RWPE2 (cell line): Measurements from ENCODE around the gene ISG20L2.

Source experiments
- ATAC-seq: fragments of 200-7000 bp; cut with Tn5 transposase; 3 replicates; pipeline ENCODE4 v1.9.1; 2021; ENCODE audit warnings: low read depth
- DNase-seq: peaks from one replicate; pipeline ENCODE4 v3.0.0-alpha.2; 2020; ENCODE audit warnings: low spot score
- H3K27ac ChIP-seq: fragments of 450-650 bp; 2 replicates; pipeline ENCODE4 v1.5.1; 2017; ENCODE audit warnings: mild to moderate bottlenecking; ENCODE audit not compliant: poor library complexity, severe bottlenecking
- H3K27me3 ChIP-seq: fragments of 250-450 bp; sonication (Bioruptor Pico); 2 replicates; pipeline ENCODE4 v1.5.1; 2021; ENCODE audit warnings: mild to moderate bottlenecking, moderate library complexity; ENCODE audit not compliant: insufficient read depth, poor library complexity, severe bottlenecking
- H3K36me3 ChIP-seq: fragments of 250-450 bp; sonication (Bioruptor Pico); 2 replicates; pipeline ENCODE4 v1.5.1; 2020; ENCODE audit warnings: low read depth, mild to moderate bottlenecking, moderate library complexity
- H3K4me1 ChIP-seq: fragments of 250-450 bp; sonication (Bioruptor Pico); 2 replicates; pipeline ENCODE4 v1.5.1; 2021; ENCODE audit warnings: mild to moderate bottlenecking, moderate library complexity; ENCODE audit not compliant: insufficient read depth, poor library complexity, severe bottlenecking
- H3K4me3 ChIP-seq: fragments of 250-450 bp; sonication (Bioruptor Pico); 2 replicates; pipeline ENCODE4 v1.5.1; 2021; ENCODE audit warnings: mild to moderate bottlenecking, moderate library complexity; ENCODE audit not compliant: severe bottlenecking
- H3K9me3 ChIP-seq: fragments of 250-450 bp; sonication (Bioruptor Pico); 2 replicates; pipeline ENCODE4 v1.5.1; 2021; ENCODE audit warnings: mild to moderate bottlenecking, moderate library complexity; ENCODE audit not compliant: severe bottlenecking
- CTCF ChIP-seq: fragments of 450-650 bp; IDR thresholded peaks from one replicate; pipeline ENCODE4 v1.5.1; 2017; ENCODE audit warnings: mild to moderate bottlenecking, moderate library complexity; ENCODE audit not compliant: poor library complexity, severe bottlenecking

Gene ISG20L2

GRCh38 chr1:156712626-156713025, 15.9 kb downstream of the ISG20L2 start:
- Histone ChIP-seq H3K27ac (peak overlapping the region; percentile 35), H3K9me3 (no peaks in the 10 kb centered on the region), H3K27me3 (no peaks in the 10 kb centered on the region), H3K4me3 (no peak overlapping the region), H3K4me1 (peaks cover 30% of the 10 kb centered on the region), H3K36me3 (no peaks in the 10 kb centered on the region)
- ATAC-seq (peak; percentile 2; the same call in 1 of the 3 replicates), DNase-seq (no peak)
- no peak for TF ChIP-seq CTCF

- H3K4me1 ChIP-seq: peaks cover 34% of the 10 kb centered on the region
- no peaks in the 10 kb centered on the region for H3K36me3 ChIP-seq
- TF ChIP-seq CTCF: no peak
- no peaks in the 10 kb centered on the region for H3K9me3 ChIP-seq
- H3K27me3 ChIP-seq: no peaks in the 10 kb centered on the region
- H3K27ac ChIP-seq: no peak overlapping the region
- H3K4me3 ChIP-seq: no peak overlapping the region
- ATAC-seq: no peak
- DNase-seq: no peak
These were observed 17.4 kb downstream of the ISG20L2 start for GRCh38 chr1:156711011-156711817.

GRCh38 chr1:156709757-156710489, 18.6 kb downstream of the ISG20L2 start:
- ATAC-seq (peak; percentile 88), DNase-seq (no peak)
- Histone ChIP-seq H3K9me3 (no peaks in the 10 kb centered on the region), H3K4me1 (peaks cover 46% of the 10 kb centered on the region), H3K36me3 (no peaks in the 10 kb centered on the region), H3K27ac (peak overlapping the region; percentile 31), H3K4me3 (no peak overlapping the region), H3K27me3 (no peaks in the 10 kb centered on the region)
- TF ChIP-seq CTCF: no peak

GRCh38 chr1:156709031-156709430, 19.5 kb downstream of the ISG20L2 start:
- Histone ChIP-seq H3K27ac (peak overlapping the region; percentile 31), H3K4me1 (peaks cover 51% of the 10 kb centered on the region)

More at GRCh38 chr1:156709031-156709430, 19.5 kb downstream of the ISG20L2 start:
- no peaks in the 10 kb centered on the region for H3K9me3 ChIP-seq
- H3K4me3 ChIP-seq: no peak overlapping the region
- TF ChIP-seq CTCF: no peak
- H3K36me3 ChIP-seq: no peaks in the 10 kb centered on the region
- no peaks in the 10 kb centered on the region for H3K27me3 ChIP-seq
- no peak for ATAC-seq
- DNase-seq: no peak
